ENCODE results near the gene TEKT1.
A peak's percentile ranks its signal among the peaks of the same experiment; 100 is the strongest.

Gene TEKT1

DNA sequence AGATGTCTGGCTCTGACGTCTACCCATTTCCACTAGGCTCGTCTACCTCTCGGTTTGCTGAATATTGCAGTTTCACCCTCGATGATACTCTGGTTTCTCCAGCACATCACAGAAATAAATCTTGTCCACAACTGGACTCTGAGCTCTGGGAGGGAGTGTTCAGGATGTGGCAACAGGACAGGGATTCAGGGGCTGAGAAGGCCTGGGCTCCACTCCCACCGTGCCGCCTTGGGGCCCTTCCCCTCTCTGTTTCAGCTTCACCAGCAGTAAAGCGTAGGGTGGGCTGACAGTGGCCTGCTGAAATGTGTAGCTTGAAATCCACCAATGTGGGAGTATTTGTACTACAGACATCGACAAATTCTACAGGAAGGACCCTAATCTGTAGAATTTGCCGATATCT lies 20.0 kb downstream of the TEKT1 start:
- DNase-seq (ENCODE audit: low read depth): no peak
- H3K4me3 ChIP-seq (ENCODE audit: low read length): no peak overlapping the region
- TF ChIP-seq, protein P1, sequence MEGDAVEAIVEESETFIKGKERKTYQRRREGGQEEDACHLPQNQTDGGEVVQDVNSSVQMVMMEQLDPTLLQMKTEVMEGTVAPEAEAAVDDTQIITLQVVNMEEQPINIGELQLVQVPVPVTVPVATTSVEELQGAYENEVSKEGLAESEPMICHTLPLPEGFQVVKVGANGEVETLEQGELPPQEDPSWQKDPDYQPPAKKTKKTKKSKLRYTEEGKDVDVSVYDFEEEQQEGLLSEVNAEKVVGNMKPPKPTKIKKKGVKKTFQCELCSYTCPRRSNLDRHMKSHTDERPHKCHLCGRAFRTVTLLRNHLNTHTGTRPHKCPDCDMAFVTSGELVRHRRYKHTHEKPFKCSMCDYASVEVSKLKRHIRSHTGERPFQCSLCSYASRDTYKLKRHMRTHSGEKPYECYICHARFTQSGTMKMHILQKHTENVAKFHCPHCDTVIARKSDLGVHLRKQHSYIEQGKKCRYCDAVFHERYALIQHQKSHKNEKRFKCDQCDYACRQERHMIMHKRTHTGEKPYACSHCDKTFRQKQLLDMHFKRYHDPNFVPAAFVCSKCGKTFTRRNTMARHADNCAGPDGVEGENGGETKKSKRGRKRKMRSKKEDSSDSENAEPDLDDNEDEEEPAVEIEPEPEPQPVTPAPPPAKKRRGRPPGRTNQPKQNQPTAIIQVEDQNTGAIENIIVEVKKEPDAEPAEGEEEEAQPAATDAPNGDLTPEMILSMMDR (conservative IDR thresholded peaks at IDR 0.05; ENCODE audit: low read length): no peak

DNA sequence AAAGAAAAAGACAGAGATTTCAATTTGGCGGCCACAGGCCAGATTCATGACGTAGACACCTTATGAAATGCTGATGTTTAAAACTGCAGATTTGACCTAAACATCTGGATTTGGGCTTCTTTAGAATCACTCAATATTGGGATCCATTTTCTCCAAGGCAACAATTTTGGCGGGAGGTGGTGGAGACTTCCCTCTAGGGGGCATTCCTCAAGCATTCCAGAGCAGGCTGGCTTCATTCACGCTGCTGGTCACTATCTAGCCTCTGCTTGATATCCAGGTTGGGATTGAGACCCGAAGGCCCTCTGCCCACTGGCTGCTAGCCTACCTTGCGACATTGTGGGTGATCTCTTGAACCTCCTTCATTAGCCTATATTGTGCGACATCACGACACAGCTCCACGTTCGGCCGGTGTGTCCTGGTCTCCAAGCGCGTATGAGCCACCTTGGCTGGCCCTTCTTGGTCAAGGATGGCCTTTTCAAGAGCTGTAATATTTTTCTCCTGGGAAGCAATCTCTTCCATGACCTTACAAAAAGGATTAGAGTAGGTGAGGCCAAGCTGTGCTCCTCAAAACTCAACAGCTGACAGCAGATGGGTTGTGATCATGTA lies 31.0 kb downstream of the TEKT1 start:
- DNase-seq (ENCODE audit: low read depth): no peak
- TF ChIP-seq, protein P1 (conservative IDR thresholded peaks at IDR 0.05; ENCODE audit: low read length): no peak
- no peak overlapping the region for H3K4me3 ChIP-seq (ENCODE audit: low read length)

DNA sequence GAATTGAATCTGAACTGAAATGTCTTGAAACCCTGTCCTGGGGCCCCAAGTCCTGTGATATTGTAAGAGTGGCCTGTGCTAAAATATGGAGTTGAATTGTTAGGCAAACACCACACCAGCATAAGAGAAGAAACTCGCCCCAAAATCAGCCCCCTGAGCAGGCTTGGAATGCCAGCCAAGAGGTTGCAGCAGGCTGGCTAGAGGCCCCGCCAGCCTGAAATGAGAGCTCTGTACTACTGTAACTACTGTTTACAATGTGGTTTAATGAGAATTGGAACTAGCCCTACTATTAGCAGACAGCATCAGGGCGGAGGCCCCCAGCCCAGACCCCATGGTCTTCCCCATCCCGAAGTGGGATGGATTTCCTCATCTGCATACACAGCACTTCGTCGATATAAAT lies 31.8 kb downstream of the TEKT1 start:
- TF ChIP-seq, protein P1 (conservative IDR thresholded peaks at IDR 0.05; ENCODE audit: low read length): no peak
- DNase-seq (ENCODE audit: low read depth): no peak
- H3K4me3 ChIP-seq (ENCODE audit: low read length): no peak overlapping the region

DNA sequence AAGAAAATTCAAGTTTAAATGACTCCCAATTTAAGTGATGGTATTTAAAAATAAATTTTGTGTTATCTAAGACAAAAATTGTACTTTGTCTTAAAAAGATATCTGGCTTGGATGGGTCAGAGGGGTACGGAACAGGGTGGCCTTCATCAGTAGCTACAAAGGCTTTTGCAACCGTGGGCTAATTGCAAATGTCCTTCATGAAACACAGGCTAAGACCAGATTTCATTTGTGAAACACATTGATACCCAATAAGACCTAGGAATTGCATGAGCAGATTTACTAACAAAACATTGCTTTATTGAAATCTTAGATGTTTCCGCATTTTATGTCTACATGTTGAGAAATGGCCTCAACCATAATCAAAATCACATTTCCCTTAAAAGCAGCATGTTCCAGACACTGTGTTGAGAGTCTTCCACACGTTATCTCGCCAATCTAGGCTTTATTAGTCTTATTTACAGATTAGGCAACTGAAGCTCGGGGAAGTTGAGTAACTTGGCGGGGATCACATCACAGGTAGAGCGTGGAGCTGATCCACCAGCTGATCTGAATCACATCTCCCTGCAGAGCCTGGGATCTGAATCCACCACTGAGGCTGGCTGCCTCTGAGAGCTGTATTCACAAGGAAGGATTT lies 33.7 kb downstream of the TEKT1 start:
- DNase-seq (ENCODE audit: low read depth): peak; percentile 62
- no peak overlapping the region for H3K4me3 ChIP-seq (ENCODE audit: low read length)
- TF ChIP-seq, protein P1 (conservative IDR thresholded peaks at IDR 0.05; ENCODE audit: low read length): no peak

DNA sequence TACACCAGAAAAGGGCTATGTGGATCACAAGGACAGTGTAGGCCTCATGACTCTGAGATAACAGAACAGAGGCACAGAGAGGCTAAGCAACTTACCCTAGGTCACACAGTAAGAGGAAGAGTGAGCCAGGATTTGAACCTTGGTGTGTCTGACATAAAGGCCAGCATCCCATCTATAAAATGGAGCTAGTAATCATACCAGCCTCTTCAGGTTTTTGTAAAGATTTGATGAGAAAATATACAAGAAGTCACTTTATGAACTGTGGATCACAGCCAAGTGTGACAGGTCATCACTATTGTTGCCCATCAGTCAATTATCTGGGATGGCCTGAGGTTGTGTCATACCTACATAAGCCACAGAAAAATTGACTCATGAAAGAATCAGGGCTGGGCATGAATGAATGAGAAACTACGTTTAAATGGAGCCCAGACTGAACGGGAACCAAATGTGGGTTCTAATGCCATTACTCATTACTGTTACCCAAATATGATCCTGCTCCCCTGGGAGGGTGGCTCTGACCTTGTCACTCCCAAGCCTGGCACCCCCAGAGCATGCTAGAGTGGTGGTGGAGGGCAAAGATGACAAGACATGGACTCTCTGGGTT lies 34.5 kb downstream of the TEKT1 start:
- H3K4me3 ChIP-seq (ENCODE audit: low read length): no peak overlapping the region
- peak; percentile 54 for DNase-seq (ENCODE audit: low read depth)
- TF ChIP-seq, protein P1 (conservative IDR thresholded peaks at IDR 0.05; ENCODE audit: low read length): no peak

DNA sequence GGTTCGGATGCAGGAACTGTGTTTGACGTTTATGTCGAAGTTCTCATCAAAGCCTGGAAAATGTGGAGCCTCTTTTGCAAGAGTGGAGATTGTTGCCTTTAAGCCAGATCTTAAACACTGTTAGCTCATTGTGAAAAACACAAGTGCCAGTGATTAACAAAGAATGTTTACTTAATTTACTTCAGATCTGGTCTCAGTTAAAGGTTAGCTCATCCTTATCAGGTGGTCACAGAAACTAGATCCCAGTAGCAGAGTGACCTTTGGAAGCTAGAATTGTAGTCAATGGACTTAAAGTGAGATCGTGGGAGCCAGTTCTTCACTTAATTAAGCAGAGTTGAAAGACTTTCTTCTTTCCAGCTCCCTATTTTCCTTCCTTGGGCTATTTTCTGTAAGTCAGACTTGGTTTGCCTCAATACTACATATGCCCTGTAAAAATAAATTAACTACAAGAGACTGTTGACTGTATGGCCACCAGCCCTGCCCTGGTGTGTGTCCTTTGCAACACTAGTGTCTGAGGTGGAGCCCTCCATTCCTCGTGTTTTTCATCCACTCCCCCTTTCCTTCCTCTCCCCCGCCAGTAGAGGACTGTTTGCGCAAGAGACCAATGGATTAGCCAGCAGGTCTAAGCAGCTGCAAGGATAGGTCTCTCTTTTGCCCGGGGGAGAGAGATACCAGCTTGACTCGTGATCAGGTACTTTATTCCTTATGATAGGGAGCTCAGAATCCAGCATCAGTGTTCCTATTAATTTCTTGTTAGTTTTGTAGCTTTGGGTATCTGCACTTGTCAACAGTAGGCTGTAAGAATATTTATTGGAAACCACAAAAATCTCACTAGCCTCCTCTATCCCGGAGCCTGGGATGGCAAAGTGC lies 35.3 kb downstream of the TEKT1 start:
- H3K4me3 ChIP-seq (ENCODE audit: low read length): no peak overlapping the region
- TF ChIP-seq, protein P1 (conservative IDR thresholded peaks at IDR 0.05; ENCODE audit: low read length): no peak
- DNase-seq (ENCODE audit: low read depth): peak; percentile 17

All from AG10803 (cell line).